Measurements from ENCODE around the gene LRRC56.

The LRRC56 gene

DNA sequence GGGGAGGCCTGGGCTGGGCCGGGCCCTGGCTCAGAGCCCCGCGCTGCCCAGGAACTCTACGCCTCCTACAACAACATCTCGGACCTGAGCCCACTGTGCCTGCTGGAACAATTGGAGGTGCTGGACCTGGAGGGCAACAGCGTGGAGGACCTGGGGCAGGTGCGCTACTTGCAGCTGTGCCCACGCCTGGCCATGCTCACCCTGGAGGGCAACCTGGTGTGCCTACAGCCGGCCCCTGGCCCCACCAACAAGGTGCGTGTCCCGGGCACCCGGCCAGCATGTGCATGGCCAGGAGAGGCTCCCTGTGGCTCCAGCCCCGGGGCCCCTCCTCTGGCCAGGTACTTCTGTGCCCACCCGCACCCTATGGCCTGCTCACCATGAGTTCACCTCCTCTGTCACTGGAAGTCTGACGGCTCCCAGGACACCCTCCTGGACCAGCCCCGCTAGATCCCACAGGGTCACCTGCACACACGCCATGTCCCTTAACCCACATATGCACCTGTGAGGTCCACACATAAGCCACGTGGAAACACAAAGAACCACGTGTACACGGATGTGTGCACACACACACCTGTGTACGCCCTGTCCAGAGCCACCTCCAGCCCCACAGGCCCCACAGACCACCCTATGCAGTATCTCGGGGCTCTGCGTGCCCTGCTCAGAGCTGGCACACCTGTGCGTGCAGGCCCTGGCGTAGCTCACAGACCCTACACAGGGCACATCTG lies 12.9 kb downstream of the LRRC56 start:
- no peak for DNase-seq (ENCODE audit: low read depth, low spot score)
- in situ Hi-C loops (cut with HindIII; ENCODE audit: low sequenced_read_pairs): no loop called here
- TF ChIP-seq, protein P1, sequence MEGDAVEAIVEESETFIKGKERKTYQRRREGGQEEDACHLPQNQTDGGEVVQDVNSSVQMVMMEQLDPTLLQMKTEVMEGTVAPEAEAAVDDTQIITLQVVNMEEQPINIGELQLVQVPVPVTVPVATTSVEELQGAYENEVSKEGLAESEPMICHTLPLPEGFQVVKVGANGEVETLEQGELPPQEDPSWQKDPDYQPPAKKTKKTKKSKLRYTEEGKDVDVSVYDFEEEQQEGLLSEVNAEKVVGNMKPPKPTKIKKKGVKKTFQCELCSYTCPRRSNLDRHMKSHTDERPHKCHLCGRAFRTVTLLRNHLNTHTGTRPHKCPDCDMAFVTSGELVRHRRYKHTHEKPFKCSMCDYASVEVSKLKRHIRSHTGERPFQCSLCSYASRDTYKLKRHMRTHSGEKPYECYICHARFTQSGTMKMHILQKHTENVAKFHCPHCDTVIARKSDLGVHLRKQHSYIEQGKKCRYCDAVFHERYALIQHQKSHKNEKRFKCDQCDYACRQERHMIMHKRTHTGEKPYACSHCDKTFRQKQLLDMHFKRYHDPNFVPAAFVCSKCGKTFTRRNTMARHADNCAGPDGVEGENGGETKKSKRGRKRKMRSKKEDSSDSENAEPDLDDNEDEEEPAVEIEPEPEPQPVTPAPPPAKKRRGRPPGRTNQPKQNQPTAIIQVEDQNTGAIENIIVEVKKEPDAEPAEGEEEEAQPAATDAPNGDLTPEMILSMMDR (IDR thresholded peaks at IDR 0.05; ENCODE audit: low read depth, low read length): no peak
- H3K4me3 ChIP-seq (ENCODE audit: low read depth, low read length): no peak overlapping the region

DNA sequence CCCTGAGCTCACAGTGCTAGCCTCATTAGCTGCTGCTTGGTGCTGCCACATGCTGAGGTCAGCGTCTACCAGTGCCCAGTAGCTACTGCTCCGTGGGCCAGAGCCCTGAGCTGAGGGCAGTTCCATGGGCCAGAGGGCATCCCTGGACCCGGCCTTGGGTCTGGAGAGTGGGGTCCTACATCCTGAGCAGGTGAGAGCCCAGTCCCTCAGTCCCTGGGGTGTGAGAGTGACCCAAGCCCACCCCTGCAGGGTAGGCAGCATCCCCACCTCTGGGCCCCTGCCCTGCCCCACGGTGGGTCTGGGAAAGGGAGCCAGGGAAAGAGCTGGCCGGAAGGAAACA lies 13.4 kb downstream of the LRRC56 start:
- no peak for DNase-seq (ENCODE audit: low read depth, low spot score)
- TF ChIP-seq, protein P1 (IDR thresholded peaks at IDR 0.05; ENCODE audit: low read depth, low read length): no peak
- in situ Hi-C loops (cut with HindIII; ENCODE audit: low sequenced_read_pairs): no loop called here
- no peak overlapping the region for H3K4me3 ChIP-seq (ENCODE audit: low read depth, low read length)

DNA sequence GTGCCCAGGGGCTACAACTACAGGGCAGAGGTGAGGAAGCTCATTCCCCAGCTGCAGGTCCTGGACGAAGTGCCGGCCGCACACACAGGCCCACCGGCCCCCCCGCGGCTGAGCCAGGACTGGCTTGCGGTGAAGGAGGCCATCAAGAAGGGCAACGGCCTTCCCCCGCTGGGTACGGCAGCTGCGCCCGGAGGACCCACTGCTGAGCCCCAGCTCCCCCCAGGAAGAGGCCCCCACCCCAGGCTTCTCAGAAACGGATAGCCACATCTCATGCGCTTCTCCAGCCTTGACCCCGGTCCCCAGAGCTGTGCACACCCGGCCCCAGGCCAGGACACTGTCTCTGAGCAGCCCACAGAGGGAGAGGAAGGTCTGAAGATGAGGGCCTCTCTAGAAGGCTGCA lies 13.8 kb downstream of the LRRC56 start:
- in situ Hi-C loops (cut with HindIII; ENCODE audit: low sequenced_read_pairs): no loop called here
- TF ChIP-seq, protein P1 (IDR thresholded peaks at IDR 0.05; ENCODE audit: low read depth, low read length): no peak
- no peak overlapping the region for H3K4me3 ChIP-seq (ENCODE audit: low read depth, low read length)
- DNase-seq (ENCODE audit: low read depth, low spot score): no peak

DNA sequence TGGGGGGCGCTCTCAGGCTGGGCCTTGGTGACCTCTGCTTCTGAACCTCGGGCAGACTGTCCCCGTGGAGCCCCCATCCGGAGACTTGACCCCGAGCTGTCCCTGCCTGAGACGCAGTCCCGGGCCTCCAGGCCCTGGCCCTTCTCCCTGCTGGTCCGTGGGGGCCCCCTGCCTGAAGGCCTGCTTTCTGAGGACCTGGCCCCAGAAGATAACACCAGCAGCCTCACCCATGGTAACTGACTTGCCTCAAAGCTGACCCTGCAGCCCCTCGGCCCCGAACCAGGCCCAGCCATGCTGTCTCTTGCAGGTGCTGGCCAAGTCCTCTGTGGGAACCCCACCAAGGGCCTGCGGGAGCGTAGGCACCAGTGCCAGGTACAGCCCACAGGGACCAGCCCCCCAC lies 14.3 kb downstream of the LRRC56 start:
- TF ChIP-seq, protein P1 (IDR thresholded peaks at IDR 0.05; ENCODE audit: low read depth, low read length): no peak
- in situ Hi-C loops (cut with HindIII; ENCODE audit: low sequenced_read_pairs): no loop called here
- DNase-seq (ENCODE audit: low read depth, low spot score): no peak
- no peak overlapping the region for H3K4me3 ChIP-seq (ENCODE audit: low read depth, low read length)

DNA sequence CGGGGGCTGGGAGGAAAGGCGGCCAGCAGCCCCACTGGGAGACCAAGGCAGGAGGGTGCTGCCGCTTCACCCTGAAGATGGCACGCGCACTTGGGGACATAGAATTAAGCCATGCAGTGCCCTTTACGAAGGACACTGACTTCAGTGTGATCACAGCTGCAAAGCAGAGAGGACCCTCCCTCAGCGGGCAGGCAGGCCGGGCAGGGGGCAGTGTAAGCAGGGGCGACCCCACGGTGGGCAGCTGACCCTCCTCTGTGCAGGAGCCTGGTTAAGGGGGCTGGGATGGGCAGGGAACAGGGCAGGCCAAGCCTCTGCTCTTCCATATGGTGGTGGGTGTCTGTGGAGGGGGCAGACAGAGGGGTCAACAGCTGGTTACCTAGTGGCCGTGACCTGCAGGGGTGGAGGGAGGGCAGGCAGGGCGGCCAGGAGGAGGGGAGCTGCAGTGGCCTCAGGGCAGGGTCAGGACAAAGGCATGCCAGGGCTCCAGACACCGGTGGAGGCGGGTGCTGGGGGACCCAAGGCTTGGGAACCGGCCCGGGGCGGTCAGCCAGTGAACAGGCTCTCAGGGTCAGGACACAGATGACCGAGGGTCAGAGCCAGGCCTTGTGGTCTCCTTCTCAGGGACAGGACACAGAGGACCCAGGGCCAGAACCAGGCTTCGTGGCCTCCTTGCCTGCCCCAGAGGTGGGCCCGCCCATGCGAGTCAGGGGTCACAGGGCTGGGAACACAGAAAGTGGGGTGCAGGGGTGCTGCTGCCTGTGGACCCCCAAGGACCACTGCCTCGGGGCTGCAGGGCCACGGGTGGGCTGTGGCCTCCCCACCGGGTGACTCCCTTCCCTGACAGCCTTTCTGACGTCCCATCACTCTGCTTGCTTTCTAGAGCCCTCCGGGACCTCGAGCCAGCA lies 16.0 kb downstream of the LRRC56 start:
- in situ Hi-C loops (cut with HindIII; ENCODE audit: low sequenced_read_pairs): no loop called here
- TF ChIP-seq, protein P1 (IDR thresholded peaks at IDR 0.05; ENCODE audit: low read depth, low read length): no peak
- no peak overlapping the region for H3K4me3 ChIP-seq (ENCODE audit: low read depth, low read length)
- no peak for DNase-seq (ENCODE audit: low read depth, low spot score)

DNA sequence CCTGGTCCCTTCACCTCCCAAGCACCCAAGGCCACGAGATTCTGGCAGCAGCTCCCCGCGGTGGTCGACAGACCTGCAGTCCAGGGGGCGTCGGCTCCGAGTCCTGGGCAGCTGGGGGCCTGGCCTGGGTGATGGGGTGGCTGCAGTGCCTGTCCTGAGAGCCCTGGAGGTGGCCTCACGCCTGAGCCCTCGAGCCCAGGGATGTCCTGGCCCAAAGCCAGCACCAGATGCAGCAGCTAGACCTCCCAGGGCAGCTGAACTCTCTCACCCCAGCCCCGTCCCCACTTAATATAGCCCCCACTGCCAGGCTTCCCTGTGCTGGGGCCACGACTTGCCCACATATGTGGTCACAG lies 16.6 kb downstream of the LRRC56 start:
- in situ Hi-C loops (cut with HindIII; ENCODE audit: low sequenced_read_pairs): no loop called here
- no peak for DNase-seq (ENCODE audit: low read depth, low spot score)
- no peak overlapping the region for H3K4me3 ChIP-seq (ENCODE audit: low read depth, low read length)
- TF ChIP-seq, protein P1 (IDR thresholded peaks at IDR 0.05; ENCODE audit: low read depth, low read length): no peak
